Measurements from ENCODE around the gene SLC38A3. TPM values are rescaled to one million over a fixed set of nuclear protein-coding genes. Genes with fewer than 3 reads are reported as not detected.
A peak's percentile ranks its signal among the peaks of the same experiment; 100 is the strongest.

SLC38A3 gene
- total and polyA plus RNA-seq, 9 of the 15 experiments (the other 6 are each of a cell fraction or from before 2014, with no cell fraction given) = 0.09 to 0.38 (median 0.16) TPM; not detected in 6

DNA sequence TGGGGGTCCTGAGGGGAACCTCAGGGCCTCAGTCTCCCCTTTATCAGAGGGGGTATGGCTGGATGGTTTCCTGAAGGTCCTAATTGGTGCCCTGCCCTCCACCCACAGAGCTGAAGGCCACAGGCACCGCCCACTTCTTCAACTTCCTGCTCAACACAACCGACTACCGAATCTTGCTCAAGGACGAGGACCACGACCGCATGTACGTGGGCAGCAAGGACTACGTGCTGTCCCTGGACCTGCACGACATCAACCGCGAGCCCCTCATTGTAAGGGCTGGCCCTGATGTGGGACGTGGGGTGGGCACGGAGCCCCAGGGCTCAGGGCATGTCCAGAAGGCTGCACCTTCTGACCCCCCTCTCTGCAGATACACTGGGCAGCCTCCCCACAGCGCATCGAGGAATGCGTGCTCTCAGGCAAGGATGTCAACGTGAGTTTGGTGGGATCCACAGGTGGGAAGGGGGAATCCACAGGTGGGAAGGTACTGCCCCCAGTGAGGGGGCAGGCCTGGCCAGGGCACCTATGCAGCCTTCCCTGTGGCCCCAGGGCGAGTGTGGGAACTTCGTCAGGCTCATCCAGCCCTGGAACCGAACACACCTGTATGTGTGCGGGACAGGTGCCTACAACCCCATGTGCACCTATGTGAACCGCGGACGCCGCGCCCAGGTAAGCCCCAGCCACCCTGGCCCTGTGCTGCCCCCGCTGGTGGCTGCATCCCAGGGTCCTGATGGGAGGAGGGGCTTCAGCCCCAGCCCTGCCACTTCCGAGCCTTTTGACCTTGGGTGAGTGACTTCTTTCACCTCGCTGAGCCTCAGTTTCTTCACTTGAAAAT is 31.2 kb upstream of the SLC38A3 start:
- in situ Hi-C loops (cut with MboI) (no loop called here), intact Hi-C loops (cut with micrococcal nuclease) (no loop called here)
- FAIRE-seq = no peak
- Histone ChIP-seq H4K20me1 (replicated peaks; ENCODE audit: control insufficient read depth, insufficient read depth, low read length) (no peaks in the 10 kb centered on the region), H2AFZ (ENCODE audit: low read depth, low read length) (peak overlapping the region; percentile 79), H3K9me1 (ENCODE audit: control insufficient read depth, insufficient read depth, low read length) (no peaks in the 10 kb centered on the region), H3K4me2 (ENCODE audit: insufficient read depth, low read length) (no peak overlapping the region), H3K9me3 (replicated peaks; ENCODE audit: control insufficient read depth, insufficient read depth, low read depth, low read length) (no peaks in the 10 kb centered on the region), H3K4me3 (no peak overlapping the region), H3K4me1 (replicated peaks in 1 of 2; ENCODE audit: control insufficient read depth in 2 of 2, insufficient read depth in 2 of 2, low read length in 2 of 2) (peaks cover 0 to 33% of the 10 kb centered on the region in 2 experiments; a peak in 3 of 5 replicates), H3K9ac (ENCODE audit: insufficient read depth in 1 of 2, low read depth in 2 of 2, low read length in 2 of 2) (no peak overlapping the region), H3K36me3 (ENCODE audit: control insufficient read depth, insufficient read depth, low read length) (no peaks in the 10 kb centered on the region), H3K27ac (ENCODE audit: extremely low read depth, low read depth, low read length) (no peak overlapping the region), H3K79me2 (ENCODE audit: control insufficient read depth, insufficient read depth, low read length) (no peaks in the 10 kb centered on the region), H3K27me3 (ENCODE audit: control insufficient read depth in 2 of 2, insufficient read depth in 2 of 2, low read length in 2 of 2) (no peaks in the 10 kb centered on the region)
- POLR2A ChIA-PET = no interaction called here
- BruUV-seq (replicated peaks) = no TSS peak
- TF ChIP-seq, protein P1, sequence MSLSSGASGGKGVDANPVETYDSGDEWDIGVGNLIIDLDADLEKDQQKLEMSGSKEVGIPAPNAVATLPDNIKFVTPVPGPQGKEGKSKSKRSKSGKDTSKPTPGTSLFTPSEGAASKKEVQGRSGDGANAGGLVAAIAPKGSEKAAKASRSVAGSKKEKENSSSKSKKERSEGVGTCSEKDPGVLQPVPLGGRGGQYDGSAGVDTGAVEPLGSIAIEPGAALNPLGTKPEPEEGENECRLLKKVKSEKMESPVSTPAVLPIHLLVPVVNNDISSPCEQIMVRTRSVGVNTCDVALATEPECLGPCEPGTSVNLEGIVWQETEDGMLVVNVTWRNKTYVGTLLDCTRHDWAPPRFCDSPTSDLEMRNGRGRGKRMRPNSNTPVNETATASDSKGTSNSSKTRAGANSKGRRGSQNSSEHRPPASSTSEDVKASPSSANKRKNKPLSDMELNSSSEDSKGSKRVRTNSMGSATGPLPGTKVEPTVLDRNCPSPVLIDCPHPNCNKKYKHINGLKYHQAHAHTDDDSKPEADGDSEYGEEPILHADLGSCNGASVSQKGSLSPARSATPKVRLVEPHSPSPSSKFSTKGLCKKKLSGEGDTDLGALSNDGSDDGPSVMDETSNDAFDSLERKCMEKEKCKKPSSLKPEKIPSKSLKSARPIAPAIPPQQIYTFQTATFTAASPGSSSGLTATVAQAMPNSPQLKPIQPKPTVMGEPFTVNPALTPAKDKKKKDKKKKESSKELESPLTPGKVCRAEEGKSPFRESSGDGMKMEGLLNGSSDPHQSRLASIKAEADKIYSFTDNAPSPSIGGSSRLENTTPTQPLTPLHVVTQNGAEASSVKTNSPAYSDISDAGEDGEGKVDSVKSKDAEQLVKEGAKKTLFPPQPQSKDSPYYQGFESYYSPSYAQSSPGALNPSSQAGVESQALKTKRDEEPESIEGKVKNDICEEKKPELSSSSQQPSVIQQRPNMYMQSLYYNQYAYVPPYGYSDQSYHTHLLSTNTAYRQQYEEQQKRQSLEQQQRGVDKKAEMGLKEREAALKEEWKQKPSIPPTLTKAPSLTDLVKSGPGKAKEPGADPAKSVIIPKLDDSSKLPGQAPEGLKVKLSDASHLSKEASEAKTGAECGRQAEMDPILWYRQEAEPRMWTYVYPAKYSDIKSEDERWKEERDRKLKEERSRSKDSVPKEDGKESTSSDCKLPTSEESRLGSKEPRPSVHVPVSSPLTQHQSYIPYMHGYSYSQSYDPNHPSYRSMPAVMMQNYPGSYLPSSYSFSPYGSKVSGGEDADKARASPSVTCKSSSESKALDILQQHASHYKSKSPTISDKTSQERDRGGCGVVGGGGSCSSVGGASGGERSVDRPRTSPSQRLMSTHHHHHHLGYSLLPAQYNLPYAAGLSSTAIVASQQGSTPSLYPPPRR (CRISPR knock-in tag; IDR thresholded peaks at IDR 0.05; ENCODE audit: borderline replicate concordance) = no peak
- TF ChIP-seq RFX5 (IDR thresholded peaks at IDR 0.05; ENCODE audit: low read depth, low read length) (no peak), ESRRA (IDR thresholded peaks at IDR 0.05; ENCODE audit: borderline replicate concordance, low read depth) (0 out of 2 replicates have a peak, but pooled peaks have one; percentile 11), EGR1 (conservative IDR thresholded peaks at IDR 0.05) (peak; percentile 35; the same call in 1 of the 2 replicates), LEF1 (IDR thresholded peaks at IDR 0.05) (no peak), SRF (CRISPR knock-in tag; IDR thresholded peaks at IDR 0.05) (no peak)
- ATAC-seq = 0 out of 3 replicates have a peak, but pooled peaks have one; percentile 25
- WGBS (ENCODE audit: insufficient coverage, low coverage, missing lambda C conversion rate) = 61% methylated on average over 13 of the region's 29 CpGs
- no peak for DNase-seq (ENCODE audit: extremely low read depth in 1 of 4, low spot score in 3 of 4)
- CTCF ChIA-PET (ENCODE audit: low intra/inter-chr PET ratio) = no interaction called here

All from K562 (cell line).